Hematopoietic multipotent progenitor cell treated with erythropoietin and hydrocortisone succinate and interleukin-3 and kit ligand, for 4 days (in vitro differentiated cells): ENCODE data around the gene EEF1AKMT2.

Experiments used
- DNase-seq: peaks from one replicate; pipeline ENCODE4 v3.0.0-alpha.2; 2015

Gene EEF1AKMT2

GRCh38 chr10:124717911-124718741 lies 73.6 kb downstream of the EEF1AKMT2 start:
- DNase-seq: peak; percentile 96

DNA sequence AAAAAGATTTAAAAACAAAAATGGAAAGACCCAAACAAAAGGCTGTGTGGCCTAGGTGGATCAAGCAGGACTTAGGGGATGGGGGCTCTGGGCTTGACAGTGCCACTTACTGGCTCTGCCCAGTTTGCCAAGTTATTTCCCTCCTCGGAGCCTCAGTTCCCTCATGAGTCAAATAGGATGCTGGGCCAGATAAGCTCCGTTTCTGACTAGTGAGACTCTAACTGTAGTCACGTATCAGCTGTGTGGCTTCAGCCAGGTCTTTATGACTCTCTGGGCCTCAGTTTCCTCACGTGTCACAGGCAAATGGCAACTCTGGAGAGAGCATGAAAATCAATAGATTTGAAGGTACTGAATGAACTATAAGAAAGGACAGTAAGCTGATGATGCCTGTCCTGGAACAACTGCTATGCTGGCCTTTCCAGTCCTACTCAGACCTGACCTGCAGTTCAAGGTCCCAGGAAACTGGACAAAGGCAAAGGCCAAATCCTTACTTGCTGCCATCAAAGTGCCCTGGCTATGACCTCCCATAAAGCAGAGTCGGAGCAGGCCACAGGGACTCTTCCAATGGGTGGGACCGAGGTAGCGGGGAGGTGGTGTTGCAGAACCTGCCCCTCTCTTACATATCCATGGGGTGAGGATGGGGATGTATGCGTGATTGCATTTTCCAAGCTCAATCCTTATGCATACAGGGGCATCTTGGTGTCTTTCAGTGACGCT lies 74.5 kb downstream of the EEF1AKMT2 start:
- no peak for DNase-seq

DNA sequence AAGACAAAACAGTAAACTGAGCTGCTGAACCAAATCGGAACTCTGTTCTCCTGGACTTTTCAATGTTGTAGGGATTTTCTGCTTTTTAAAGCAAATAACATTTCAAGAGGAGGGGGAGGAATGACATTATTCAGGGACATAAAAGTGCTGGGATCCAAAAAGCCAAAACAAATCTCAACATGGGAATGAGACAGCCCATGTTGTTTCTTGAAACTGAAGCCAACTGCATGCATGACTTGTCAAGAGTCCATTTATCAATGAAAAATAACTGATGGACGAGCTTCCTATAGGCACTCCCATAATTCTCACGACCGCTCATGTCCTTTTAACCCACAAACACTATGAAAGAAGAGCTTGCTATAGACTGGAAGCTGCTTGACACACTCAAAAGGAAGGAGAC lies 75.3 kb downstream of the EEF1AKMT2 start:
- no peak for DNase-seq

GRCh38 chr10:124715439-124715838 lies 76.2 kb downstream of the EEF1AKMT2 start:
- no peak for DNase-seq

- no peak for DNase-seq
These were observed 77.9 kb downstream of the EEF1AKMT2 start for GRCh38 chr10:124713679-124714255.

- DNase-seq: no peak
These were observed 78.8 kb downstream of the EEF1AKMT2 start for GRCh38 chr10:124712704-124713407.

DNA sequence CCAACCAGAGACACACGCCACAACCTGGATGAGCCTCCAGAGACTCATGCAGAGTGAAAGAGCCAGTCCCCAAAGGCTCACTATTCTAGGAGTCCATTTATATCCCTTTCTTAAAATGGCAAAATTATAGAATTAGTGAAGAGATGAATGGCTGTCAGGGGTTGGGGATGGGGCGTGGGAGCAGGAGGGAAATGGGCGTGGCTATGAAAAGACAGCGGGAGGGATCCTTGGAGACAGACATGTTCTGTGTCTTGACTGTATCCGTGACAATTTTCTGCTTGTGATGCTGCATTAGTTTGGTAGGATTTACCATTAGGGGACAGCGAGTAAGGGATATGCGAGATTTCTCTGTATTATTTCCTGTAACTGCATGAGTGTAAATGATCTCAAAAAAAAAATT lies 80.5 kb downstream of the EEF1AKMT2 start:
- DNase-seq: no peak

DNA sequence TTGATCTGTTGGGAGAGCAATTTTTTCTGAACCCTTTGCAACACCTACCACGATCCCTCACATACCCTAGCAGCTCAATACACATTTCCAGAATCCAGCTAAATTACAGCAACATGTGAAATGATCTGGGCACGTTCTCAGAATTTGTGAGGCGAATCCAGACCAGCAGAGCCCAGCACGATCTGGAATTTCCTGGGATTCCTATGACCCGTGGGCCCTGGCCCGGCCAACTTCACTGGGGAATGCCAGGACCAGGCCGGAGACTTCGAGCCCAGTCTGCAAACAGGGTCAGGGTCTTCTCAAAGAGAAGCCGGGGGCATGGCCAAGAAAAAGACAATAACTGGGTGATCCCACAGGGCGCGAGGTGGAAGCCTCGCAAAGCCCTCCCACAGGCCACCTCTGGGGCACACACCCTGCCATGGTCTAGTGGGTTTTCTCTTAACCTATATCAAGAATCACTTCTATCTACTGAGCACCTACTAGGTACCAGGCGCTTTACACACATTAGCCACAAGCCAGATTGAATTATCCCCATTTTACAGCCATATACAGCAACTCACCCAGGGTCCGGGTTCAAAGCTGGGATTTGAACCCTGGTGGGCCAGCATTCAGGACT lies 81.3 kb downstream of the EEF1AKMT2 start:
- no peak for DNase-seq

GRCh38 chr10:124709861-124710260 lies 81.8 kb downstream of the EEF1AKMT2 start:
- no peak for DNase-seq

GRCh38 chr10:124708922-124709520 lies 82.7 kb downstream of the EEF1AKMT2 start:
- DNase-seq: no peak

GRCh38 chr10:124708246-124708779 lies 83.4 kb downstream of the EEF1AKMT2 start:
- no peak for DNase-seq
